HepG2 (cell line): ENCODE results near the gene METTL26. TPM values are rescaled to one million over a fixed set of nuclear protein-coding genes. Genes with fewer than 3 reads are reported as not detected.

Experiments
- ISX ChIP-seq: sonication (generic); formaldehyde crosslinking; conservative IDR thresholded peaks from 2 replicates; pipeline ENCODE4 v1.5.0; 2020; ENCODE audit warnings: missing genetic modification reagents
- NCOA2 ChIP-seq: sonication (generic); formaldehyde crosslinking; IDR thresholded peaks from 2 replicates; pipeline ENCODE4 v1.8.0; 2022; ENCODE audit warnings: inconsistent platforms
- NFYB ChIP-seq: sonication (generic); formaldehyde crosslinking; IDR thresholded peaks from 2 replicates; pipeline ENCODE4 v1.4.0; 2020; ENCODE audit warnings: missing genetic modification reagents
- ZNF629 ChIP-seq: sonication (generic); formaldehyde crosslinking; conservative IDR thresholded peaks from 2 replicates; pipeline ENCODE4 v1.5.0; 2020; ENCODE audit warnings: missing genetic modification reagents
- ZNF776 ChIP-seq: sonication (generic); formaldehyde crosslinking; IDR thresholded peaks from 2 replicates; pipeline ENCODE4 v1.4.0; 2020; ENCODE audit warnings: mild to moderate bottlenecking, missing genetic modification reagents
- polyA plus RNA-seq, 8 experiments: library from polyadenylated mRNA; depleted of rRNA in 3 of 8; stranded (reverse) in 7 of 8; unstranded in 1 of 8; fragments of >200 nt; fragmentation: Illumina TruSeq in 4 of 8; extraction: Trizol in 4 of 8; gene quantifications; 2 replicates each; pipeline versions ENCODE4 v1.2.1 to v1.2.3, GENCODE V29; 2011 to 2016; ENCODE audit warnings: low read depth in 4 of 8, missing spikeins in 1 of 8, mixed read lengths in 1 of 8; ENCODE audit not compliant: insufficient read depth in 1 of 8
- total RNA-seq, 5 experiments: library from RNA; depleted of rRNA; stranded (reverse); fragments of >200 nt; fragmentation: Illumina TruSeq; extraction: Trizol; gene quantifications; 2 replicates each; pipeline ENCODE4 v1.2.3, GENCODE V29; 2016; ENCODE audit warnings: low read depth in 1 of 5
- TF ChIP-seq, protein P1 (sequence below): sonication (generic); formaldehyde crosslinking; IDR thresholded peaks from 2 replicates; pipeline ENCODE4 v1.8.1; 2022; ENCODE audit warnings: mild to moderate bottlenecking, missing genetic modification reagents
- TF ChIP-seq, protein P2 (sequence below): sonication (generic); formaldehyde crosslinking; IDR thresholded peaks from 2 replicates; pipeline ENCODE4 v1.4.0; 2020; ENCODE audit warnings: mild to moderate bottlenecking, missing genetic modification reagents
- TF ChIP-seq, protein P3 (sequence below): sonication (generic); formaldehyde crosslinking; conservative IDR thresholded peaks from 2 replicates; pipeline ENCODE4 v1.8.0; 2022; ENCODE audit warnings: mild to moderate bottlenecking, moderate library complexity, missing genetic modification reagents
- TF ChIP-seq, protein P4 (sequence below): sonication (generic); formaldehyde crosslinking; IDR thresholded peaks from 2 replicates; pipeline ENCODE4 v1.4.0; 2020; ENCODE audit warnings: mild to moderate bottlenecking, missing genetic modification reagents

Gene METTL26
- total and polyA plus RNA-seq, 2 of the 13 experiments (the other 11 are each of a cell fraction or from before 2014, with no cell fraction given) = 65.5 to 70.1 TPM

DNA sequence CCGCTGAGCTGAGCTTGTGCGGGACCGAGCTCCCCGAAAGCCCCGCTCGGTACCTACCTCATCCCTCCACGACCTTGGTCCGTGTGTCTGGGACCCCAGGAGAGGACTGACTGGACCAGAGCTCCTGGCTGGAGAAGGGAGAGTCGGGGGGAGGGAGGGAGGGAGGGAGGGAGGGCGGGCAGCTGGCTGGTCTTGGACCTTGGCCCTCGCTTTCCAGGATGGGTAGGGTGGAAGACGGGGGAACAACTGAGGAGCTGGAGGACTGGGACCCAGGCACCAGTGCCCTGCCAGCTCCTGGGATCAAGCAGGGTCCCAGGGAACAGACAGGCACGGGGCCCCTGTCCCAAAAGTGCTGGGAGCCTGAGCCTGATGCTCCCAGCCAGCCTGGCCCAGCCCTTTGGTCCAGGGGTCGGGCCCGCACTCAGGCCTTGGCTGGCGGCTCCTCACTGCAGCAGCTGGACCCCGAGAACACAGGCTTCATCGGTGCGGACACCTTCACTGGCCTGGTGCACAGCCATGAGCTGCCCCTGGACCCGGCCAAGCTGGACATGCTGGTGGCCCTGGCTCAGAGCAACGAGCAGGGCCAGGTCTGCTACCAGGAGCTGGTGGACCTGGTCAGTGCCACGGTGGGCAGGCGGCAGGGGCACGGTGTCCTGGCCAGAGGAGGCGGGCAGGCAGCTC, 39.9 kb upstream of the METTL26 start (continued):
- TF ChIP-seq, protein P1, sequence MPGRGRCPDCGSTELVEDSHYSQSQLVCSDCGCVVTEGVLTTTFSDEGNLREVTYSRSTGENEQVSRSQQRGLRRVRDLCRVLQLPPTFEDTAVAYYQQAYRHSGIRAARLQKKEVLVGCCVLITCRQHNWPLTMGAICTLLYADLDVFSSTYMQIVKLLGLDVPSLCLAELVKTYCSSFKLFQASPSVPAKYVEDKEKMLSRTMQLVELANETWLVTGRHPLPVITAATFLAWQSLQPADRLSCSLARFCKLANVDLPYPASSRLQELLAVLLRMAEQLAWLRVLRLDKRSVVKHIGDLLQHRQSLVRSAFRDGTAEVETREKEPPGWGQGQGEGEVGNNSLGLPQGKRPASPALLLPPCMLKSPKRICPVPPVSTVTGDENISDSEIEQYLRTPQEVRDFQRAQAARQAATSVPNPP (CRISPR knock-in tag) = no peak
- TF ChIP-seq ISX (CRISPR knock-in tag) (no peak), ZNF629 (CRISPR knock-in tag) (peak; percentile 55; the same call in 1 of the 2 replicates), NCOA2 (peak; percentile 27; the same call in 1 of the 2 replicates), ZNF776 (CRISPR knock-in tag) (peak; percentile 13; the same call in 1 of the 2 replicates), NFYB (CRISPR knock-in tag) (no peak)
- TF ChIP-seq, protein P2, sequence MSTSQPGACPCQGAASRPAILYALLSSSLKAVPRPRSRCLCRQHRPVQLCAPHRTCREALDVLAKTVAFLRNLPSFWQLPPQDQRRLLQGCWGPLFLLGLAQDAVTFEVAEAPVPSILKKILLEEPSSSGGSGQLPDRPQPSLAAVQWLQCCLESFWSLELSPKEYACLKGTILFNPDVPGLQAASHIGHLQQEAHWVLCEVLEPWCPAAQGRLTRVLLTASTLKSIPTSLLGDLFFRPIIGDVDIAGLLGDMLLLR (CRISPR knock-in tag) = 0 out of 2 replicates have a peak, but pooled peaks have one; percentile 15
- TF ChIP-seq, protein P3, sequence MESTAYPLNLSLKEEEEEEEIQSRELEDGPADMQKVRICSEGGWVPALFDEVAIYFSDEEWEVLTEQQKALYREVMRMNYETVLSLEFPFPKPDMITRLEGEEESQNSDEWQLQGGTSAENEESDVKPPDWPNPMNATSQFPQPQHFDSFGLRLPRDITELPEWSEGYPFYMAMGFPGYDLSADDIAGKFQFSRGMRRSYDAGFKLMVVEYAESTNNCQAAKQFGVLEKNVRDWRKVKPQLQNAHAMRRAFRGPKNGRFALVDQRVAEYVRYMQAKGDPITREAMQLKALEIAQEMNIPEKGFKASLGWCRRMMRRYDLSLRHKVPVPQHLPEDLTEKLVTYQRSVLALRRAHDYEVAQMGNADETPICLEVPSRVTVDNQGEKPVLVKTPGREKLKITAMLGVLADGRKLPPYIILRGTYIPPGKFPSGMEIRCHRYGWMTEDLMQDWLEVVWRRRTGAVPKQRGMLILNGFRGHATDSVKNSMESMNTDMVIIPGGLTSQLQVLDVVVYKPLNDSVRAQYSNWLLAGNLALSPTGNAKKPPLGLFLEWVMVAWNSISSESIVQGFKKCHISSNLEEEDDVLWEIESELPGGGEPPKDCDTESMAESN (CRISPR knock-in tag) = no peak
- TF ChIP-seq, protein P4, sequence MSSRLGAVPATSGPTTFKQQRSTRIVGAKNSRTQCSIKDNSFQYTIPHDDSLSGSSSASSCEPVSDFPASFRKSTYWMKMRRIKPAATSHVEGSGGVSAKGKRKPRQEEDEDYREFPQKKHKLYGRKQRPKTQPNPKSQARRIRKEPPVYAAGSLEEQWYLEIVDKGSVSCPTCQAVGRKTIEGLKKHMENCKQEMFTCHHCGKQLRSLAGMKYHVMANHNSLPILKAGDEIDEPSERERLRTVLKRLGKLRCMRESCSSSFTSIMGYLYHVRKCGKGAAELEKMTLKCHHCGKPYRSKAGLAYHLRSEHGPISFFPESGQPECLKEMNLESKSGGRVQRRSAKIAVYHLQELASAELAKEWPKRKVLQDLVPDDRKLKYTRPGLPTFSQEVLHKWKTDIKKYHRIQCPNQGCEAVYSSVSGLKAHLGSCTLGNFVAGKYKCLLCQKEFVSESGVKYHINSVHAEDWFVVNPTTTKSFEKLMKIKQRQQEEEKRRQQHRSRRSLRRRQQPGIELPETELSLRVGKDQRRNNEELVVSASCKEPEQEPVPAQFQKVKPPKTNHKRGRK = no peak
